ENCODE data around the gene YY1.

DNA sequence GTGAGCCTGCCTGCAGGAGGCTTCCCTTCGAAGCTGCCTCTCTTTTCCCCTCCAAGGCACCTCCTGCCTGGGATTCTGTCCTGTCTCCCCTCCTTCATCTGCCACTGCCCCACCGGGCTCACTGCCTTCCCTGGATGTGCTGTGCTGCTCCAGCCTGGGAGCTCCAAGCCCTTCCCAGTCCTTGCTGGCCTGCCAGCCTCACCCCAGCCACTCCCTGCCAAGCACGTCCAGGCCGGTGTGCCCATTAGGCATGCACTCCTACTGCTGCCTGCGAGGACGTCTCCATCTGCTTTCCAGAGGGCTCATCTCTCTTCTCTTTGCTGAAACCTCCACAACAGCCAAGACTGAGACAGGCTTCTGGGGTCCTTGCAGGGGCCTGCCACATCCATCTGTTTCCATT lies 75.8 kb downstream of the YY1 start:
- TF ChIP-seq, protein P1, sequence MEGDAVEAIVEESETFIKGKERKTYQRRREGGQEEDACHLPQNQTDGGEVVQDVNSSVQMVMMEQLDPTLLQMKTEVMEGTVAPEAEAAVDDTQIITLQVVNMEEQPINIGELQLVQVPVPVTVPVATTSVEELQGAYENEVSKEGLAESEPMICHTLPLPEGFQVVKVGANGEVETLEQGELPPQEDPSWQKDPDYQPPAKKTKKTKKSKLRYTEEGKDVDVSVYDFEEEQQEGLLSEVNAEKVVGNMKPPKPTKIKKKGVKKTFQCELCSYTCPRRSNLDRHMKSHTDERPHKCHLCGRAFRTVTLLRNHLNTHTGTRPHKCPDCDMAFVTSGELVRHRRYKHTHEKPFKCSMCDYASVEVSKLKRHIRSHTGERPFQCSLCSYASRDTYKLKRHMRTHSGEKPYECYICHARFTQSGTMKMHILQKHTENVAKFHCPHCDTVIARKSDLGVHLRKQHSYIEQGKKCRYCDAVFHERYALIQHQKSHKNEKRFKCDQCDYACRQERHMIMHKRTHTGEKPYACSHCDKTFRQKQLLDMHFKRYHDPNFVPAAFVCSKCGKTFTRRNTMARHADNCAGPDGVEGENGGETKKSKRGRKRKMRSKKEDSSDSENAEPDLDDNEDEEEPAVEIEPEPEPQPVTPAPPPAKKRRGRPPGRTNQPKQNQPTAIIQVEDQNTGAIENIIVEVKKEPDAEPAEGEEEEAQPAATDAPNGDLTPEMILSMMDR (IDR thresholded peaks at IDR 0.05; ENCODE audit: low read length): no peak
- TF ChIP-seq EZH2 (IDR thresholded peaks at IDR 0.05; ENCODE audit: borderline replicate concordance, low read length): no peak
